ENCODE results near the gene TBC1D16.
A peak's percentile ranks its signal among the peaks of the same experiment; 100 is the strongest.
"Not testable (repeated sequence)": the region's sequence is repeated elsewhere in the genome, so short reads cannot be mapped to it uniquely, and the experiment has no call there.

Gene TBC1D16

GRCh38 chr17:80053102-80053501 lies 17.4 kb upstream of the TBC1D16 start:
- DNase-seq (ENCODE audit: low spot score): no peak

- DNase-seq (ENCODE audit: low spot score): no peak
These were observed 16.0 kb upstream of the TBC1D16 start for GRCh38 chr17:80051681-80052080.

GRCh38 chr17:80050706-80051105 lies 15.0 kb upstream of the TBC1D16 start:
- no peak for DNase-seq (ENCODE audit: low spot score)

- DNase-seq (ENCODE audit: low spot score): no peak
These were observed 14.3 kb upstream of the TBC1D16 start for GRCh38 chr17:80049986-80050385.

- DNase-seq (ENCODE audit: low spot score): no peak
These were observed 11.5 kb upstream of the TBC1D16 start for GRCh38 chr17:80047176-80047575.

- DNase-seq (ENCODE audit: low spot score): not testable (repeated sequence)
These were observed 11.0 kb upstream of the TBC1D16 start for GRCh38 chr17:80046709-80047108.

- DNase-seq (ENCODE audit: low spot score): no peak
These were observed 10.0 kb upstream of the TBC1D16 start for GRCh38 chr17:80045703-80046102.

GRCh38 chr17:80043963-80044362 lies 8.3 kb upstream of the TBC1D16 start:
- no peak for DNase-seq (ENCODE audit: low spot score)

GRCh38 chr17:80036715-80037477 lies 1.2 kb upstream of the TBC1D16 start:
- DNase-seq (ENCODE audit: low spot score): no peak

GRCh38 chr17:80035937-80036714 lies 454 bp upstream of the TBC1D16 start, which contains the start of gene CCDC40:
CCDC40 (plus strand) TSS chr17:80036642; CDS start chr17:80036663, 21 bp downstream.
- DNase-seq (ENCODE audit: low spot score): peak; percentile 67

- DNase-seq (ENCODE audit: low spot score): no peak
These were observed 633 bp downstream of the TBC1D16 start for GRCh38 chr17:80034791-80035686.

GRCh38 chr17:80033840-80034239 lies 1.8 kb downstream of the TBC1D16 start:
- DNase-seq (ENCODE audit: low spot score): no peak

- no peak for DNase-seq (ENCODE audit: low spot score)
These were observed 3.0 kb downstream of the TBC1D16 start for GRCh38 chr17:80032614-80033171.

- DNase-seq (ENCODE audit: low spot score): no peak
These were observed 3.8 kb downstream of the TBC1D16 start for GRCh38 chr17:80031691-80032430.

GRCh38 chr17:80030730-80031410 lies 4.8 kb downstream of the TBC1D16 start:
- DNase-seq (ENCODE audit: low spot score): no peak

GRCh38 chr17:80029258-80029974 lies 6.3 kb downstream of the TBC1D16 start:
- DNase-seq (ENCODE audit: low spot score): no peak

GRCh38 chr17:80028030-80028429 lies 7.6 kb downstream of the TBC1D16 start:
- no peak for DNase-seq (ENCODE audit: low spot score)

- no peak for DNase-seq (ENCODE audit: low spot score)
These were observed 8.6 kb downstream of the TBC1D16 start for GRCh38 chr17:80027043-80027435.

- DNase-seq (ENCODE audit: low spot score): no peak
These were observed 9.2 kb downstream of the TBC1D16 start for GRCh38 chr17:80026359-80027042.
